ENCODE data around the gene GRIK3. TPM values are rescaled to one million over a fixed set of nuclear protein-coding genes. Genes with fewer than 3 reads are reported as not detected.

GRIK3 gene
- polyA plus RNA-seq, 1 donor (not counting 4 experiments of a cell fraction or from before 2014, with no cell fraction given), result not detected

GRCh38 chr1:37068897-37069296 lies 34.6 kb upstream of the GRIK3 start:
- TF ChIP-seq EZH2 (IDR thresholded peaks at IDR 0.05; ENCODE audit: low read length) (no peak), CTCF (optimal IDR thresholded peaks at IDR 0.05 in 1 of 3, IDR thresholded peaks at IDR 0.05 in 1 of 3, conservative IDR thresholded peaks at IDR 0.05 in 1 of 3; ENCODE audit: extremely low read depth in 1 of 3, insufficient read depth in 2 of 3, low read length in 3 of 3) (no peak)
- H3K36me3 ChIP-seq (ENCODE audit: control insufficient read depth in 2 of 2, extremely low read depth in 1 of 2, insufficient read depth in 2 of 2, low read length in 2 of 2), result no peaks in the 10 kb centered on the region
- H3K27me3 ChIP-seq (ENCODE audit: control insufficient read depth, extremely low read depth, insufficient read depth, low read length), result peaks cover 4% of the 10 kb centered on the region
- no peaks in the 10 kb centered on the region for H3K9me1 ChIP-seq (ENCODE audit: control insufficient read depth, extremely low read depth, insufficient read depth, low read length)
- no peaks in the 10 kb centered on the region for H4K20me1 ChIP-seq (ENCODE audit: control insufficient read depth, extremely low read depth, insufficient read depth, low read length)
- H3K4me3 ChIP-seq (ENCODE audit: control insufficient read depth in 2 of 3, extremely low read depth in 1 of 3, insufficient read depth in 2 of 3, low read depth in 1 of 3, low read length in 3 of 3), result no peak overlapping the region
- FAIRE-seq (no peak), DNase-seq (ENCODE audit: low read depth, low spot score) (no peak)
- no peaks in the 10 kb centered on the region for H3K79me2 ChIP-seq (ENCODE audit: control insufficient read depth, insufficient read depth, low read length)
- H3K9me3 ChIP-seq (ENCODE audit: control insufficient read depth, low read depth, low read length), result no peaks in the 10 kb centered on the region
- no peak overlapping the region for H3K9ac ChIP-seq (ENCODE audit: control insufficient read depth, extremely low read depth, insufficient read depth, low read length)
- no peaks in the 10 kb centered on the region for H3K4me1 ChIP-seq (ENCODE audit: control insufficient read depth, extremely low read depth, insufficient read depth, low read length)
- no peak overlapping the region for H2AFZ ChIP-seq (ENCODE audit: control insufficient read depth, low read length)
- H3K4me2 ChIP-seq (ENCODE audit: control insufficient read depth, extremely low read depth, insufficient read depth, low read depth, low read length), result no peak overlapping the region
- no peak overlapping the region for H3K27ac ChIP-seq (ENCODE audit: control insufficient read depth, insufficient read depth, low read length)
- dilution Hi-C loops (cut with MboI; ENCODE audit: extremely low pct_ligation_motif_present, low sequenced_read_pairs), result no loop called here

DNA sequence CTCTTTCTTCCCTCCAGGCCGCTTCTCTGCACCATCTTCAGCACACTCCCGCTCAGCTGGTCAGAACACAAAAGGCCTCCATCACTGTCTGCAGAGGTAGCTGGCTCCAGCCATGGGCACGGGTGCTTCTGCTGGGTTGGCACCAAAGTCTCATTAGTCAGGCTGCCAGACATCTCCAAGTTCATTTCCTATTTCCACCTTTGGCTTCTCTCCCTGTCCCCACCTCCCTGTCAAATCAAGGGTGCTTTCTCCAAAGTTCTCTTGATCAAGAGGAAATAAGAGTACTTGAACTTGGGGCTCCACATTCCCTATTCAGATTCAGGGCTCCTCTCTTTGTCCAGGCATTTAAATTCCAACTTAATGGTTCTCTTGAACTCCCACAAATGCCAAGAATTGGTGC lies 33.9 kb upstream of the GRIK3 start:
- DNase-seq (ENCODE audit: low read depth, low spot score) (no peak), FAIRE-seq (no peak)
- Histone ChIP-seq H3K9ac (ENCODE audit: control insufficient read depth, extremely low read depth, insufficient read depth, low read length) (no peak overlapping the region), H2AFZ (ENCODE audit: control insufficient read depth, low read length) (no peak overlapping the region), H3K9me1 (ENCODE audit: control insufficient read depth, extremely low read depth, insufficient read depth, low read length) (no peaks in the 10 kb centered on the region), H3K9me3 (ENCODE audit: control insufficient read depth, low read depth, low read length) (no peaks in the 10 kb centered on the region), H3K4me3 (ENCODE audit: control insufficient read depth in 2 of 3, extremely low read depth in 1 of 3, insufficient read depth in 2 of 3, low read depth in 1 of 3, low read length in 3 of 3) (no peak overlapping the region), H3K79me2 (ENCODE audit: control insufficient read depth, insufficient read depth, low read length) (no peaks in the 10 kb centered on the region), H3K27me3 (ENCODE audit: control insufficient read depth, extremely low read depth, insufficient read depth, low read length) (peaks cover 4% of the 10 kb centered on the region), H4K20me1 (ENCODE audit: control insufficient read depth, extremely low read depth, insufficient read depth, low read length) (no peaks in the 10 kb centered on the region), H3K36me3 (ENCODE audit: control insufficient read depth in 2 of 2, extremely low read depth in 1 of 2, insufficient read depth in 2 of 2, low read length in 2 of 2) (no peaks in the 10 kb centered on the region), H3K27ac (ENCODE audit: control insufficient read depth, insufficient read depth, low read length) (no peak overlapping the region), H3K4me2 (ENCODE audit: control insufficient read depth, extremely low read depth, insufficient read depth, low read depth, low read length) (no peak overlapping the region), H3K4me1 (ENCODE audit: control insufficient read depth, extremely low read depth, insufficient read depth, low read length) (no peaks in the 10 kb centered on the region)
- dilution Hi-C loops (cut with MboI; ENCODE audit: extremely low pct_ligation_motif_present, low sequenced_read_pairs), result no loop called here
- no peak for TF ChIP-seq EZH2 (IDR thresholded peaks at IDR 0.05; ENCODE audit: low read length)
- TF ChIP-seq CTCF (optimal IDR thresholded peaks at IDR 0.05 in 1 of 3, IDR thresholded peaks at IDR 0.05 in 1 of 3, conservative IDR thresholded peaks at IDR 0.05 in 1 of 3; ENCODE audit: extremely low read depth in 1 of 3, insufficient read depth in 2 of 3, low read length in 3 of 3), result no peak
